Smooth muscle cell (in vitro differentiated cells): ENCODE results near the gene ZBTB7C. TPM values are rescaled to one million over a fixed set of nuclear protein-coding genes. Genes with fewer than 3 reads are reported as not detected.

Source experiments
- DNase-seq: peaks from one replicate; lab custom pipeline; 2025; ENCODE audit not compliant: unreplicated experiment; lab: John Stamatoyannopoulos, UW
- H2AFZ ChIP-seq: fragments of 200-600 bp; sonication (generic); 2 replicates; pipeline ENCODE4 v1.6.0; 2016; ENCODE audit warnings: antibody characterized with exemption, low read depth, mild to moderate bottlenecking
- H3F3A ChIP-seq: fragments of 200-600 bp; sonication (generic); 2 replicates; pipeline ENCODE4 v1.6.0; 2017; ENCODE audit warnings: antibody characterized with exemption, low read depth
- H3K27ac ChIP-seq: fragments of 200-600 bp; sonication (generic); 2 replicates; pipeline ENCODE4 v1.5.1; 2016; ENCODE audit warnings: low read depth, mild to moderate bottlenecking
- H3K27me3 ChIP-seq: fragments of 200-600 bp; sonication (generic); 2 replicates; pipeline ENCODE4 v1.6.1; 2016; ENCODE audit warnings: low read depth, mild to moderate bottlenecking
- H3K36me3 ChIP-seq: fragments of 200-600 bp; sonication (generic); 2 replicates; pipeline ENCODE4 v1.5.1; 2016; ENCODE audit warnings: low read depth
- H3K4me1 ChIP-seq: fragments of 200-600 bp; sonication (generic); 2 replicates; pipeline ENCODE4 v1.5.1; 2016; ENCODE audit warnings: low read depth
- H3K4me2 ChIP-seq: fragments of 200-600 bp; sonication (generic); 2 replicates; pipeline ENCODE4 v1.6.0; 2016; ENCODE audit warnings: mild to moderate bottlenecking
- H3K4me3 ChIP-seq: fragments of 200-600 bp; sonication (generic); 2 replicates; pipeline ENCODE4 v1.5.1; 2016; ENCODE audit warnings: mild to moderate bottlenecking
- H3K79me2 ChIP-seq: fragments of 200-600 bp; sonication (generic); 2 replicates; pipeline ENCODE4 v1.6.0; 2016; ENCODE audit warnings: low read depth, mild to moderate bottlenecking
- H3K9ac ChIP-seq: fragments of 200-600 bp; sonication (generic); 2 replicates; pipeline ENCODE4 v1.6.0; 2016; ENCODE audit warnings: low read depth
- H3K9me3 ChIP-seq: fragments of 200-600 bp; sonication (generic); replicated peaks from 2 replicates; pipeline ENCODE4 v1.5.1; 2016; ENCODE audit warnings: low read depth
- H4K20me1 ChIP-seq: fragments of 200-600 bp; sonication (generic); 2 replicates; pipeline ENCODE4 v1.6.0; 2016; ENCODE audit warnings: low read depth
- WGBS: methylation state at CpG from one replicate; pipeline ENCODE4 v1.1.7; 2016; ENCODE audit warnings: low lambda C conversion rate; 5-methylcytosine and 5-hydroxymethylcytosine counted together
- polyA plus RNA-seq: library from polyadenylated mRNA; unstranded; fragments of >200 nt; fragmentation: Nextera tagmentation; extraction: Ambion mirVana; gene quantifications from 2 replicates; pipeline ENCODE4 v1.2.1, GENCODE V29; 2016
- total RNA-seq: library from RNA; depleted of rRNA; stranded (reverse); fragments of >200 nt; gene quantifications from 2 replicates; pipeline ENCODE4 v1.2.3, GENCODE V29; 2014
- TF ChIP-seq, protein P1 (sequence below): fragments of 200-600 bp; sonication (generic); IDR thresholded peaks from 2 replicates; pipeline ENCODE4 v1.5.1; 2017; ENCODE audit warnings: borderline replicate concordance, mild to moderate bottlenecking, antibody characterized with exemption; ENCODE audit not compliant: insufficient read depth, poor library complexity, severe bottlenecking

ZBTB7C gene
- total and polyA plus RNA-seq, 2 experiments from 2014 or later: 0.48 to 0.63 TPM

DNA sequence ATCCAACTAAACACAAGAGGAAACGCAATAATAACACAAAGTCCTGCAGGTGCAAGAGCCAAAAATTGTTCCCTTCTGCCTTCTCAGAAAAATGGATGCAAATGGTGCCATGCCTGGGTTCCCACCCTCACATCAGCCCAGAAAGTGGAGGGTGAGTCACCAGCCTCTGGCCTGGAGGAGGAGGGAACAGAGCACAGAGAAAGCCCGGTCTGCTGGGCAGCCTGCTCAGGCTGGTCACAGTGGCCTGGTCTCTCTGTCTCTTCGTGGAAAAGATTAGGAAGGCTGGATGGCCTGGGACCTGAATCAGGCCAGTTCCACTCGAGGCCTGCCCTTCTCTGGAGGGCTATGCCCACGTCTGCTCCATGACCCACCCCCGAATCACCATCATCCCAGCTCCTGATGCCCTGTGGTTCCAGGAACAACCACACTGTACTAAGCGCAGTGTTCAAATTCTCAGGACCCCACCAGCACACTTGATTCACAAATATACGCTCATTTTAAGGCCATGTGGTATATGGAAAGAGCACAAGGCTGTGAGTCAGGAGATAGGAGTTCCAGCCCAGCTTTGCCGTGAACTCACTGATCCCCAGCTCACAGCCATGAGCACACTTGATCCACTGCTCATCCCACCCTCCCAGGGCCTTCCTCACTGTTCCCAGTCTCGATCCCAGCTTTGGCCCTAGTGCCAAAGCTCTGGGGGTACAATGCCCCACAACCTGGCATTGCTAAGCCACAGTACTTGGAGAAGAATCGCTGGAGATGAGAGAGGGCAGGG is 82.1 kb downstream of the ZBTB7C start:
- no peak for DNase-seq
- H3K27ac ChIP-seq: peak overlapping the region; percentile 95
- TF ChIP-seq, protein P1, sequence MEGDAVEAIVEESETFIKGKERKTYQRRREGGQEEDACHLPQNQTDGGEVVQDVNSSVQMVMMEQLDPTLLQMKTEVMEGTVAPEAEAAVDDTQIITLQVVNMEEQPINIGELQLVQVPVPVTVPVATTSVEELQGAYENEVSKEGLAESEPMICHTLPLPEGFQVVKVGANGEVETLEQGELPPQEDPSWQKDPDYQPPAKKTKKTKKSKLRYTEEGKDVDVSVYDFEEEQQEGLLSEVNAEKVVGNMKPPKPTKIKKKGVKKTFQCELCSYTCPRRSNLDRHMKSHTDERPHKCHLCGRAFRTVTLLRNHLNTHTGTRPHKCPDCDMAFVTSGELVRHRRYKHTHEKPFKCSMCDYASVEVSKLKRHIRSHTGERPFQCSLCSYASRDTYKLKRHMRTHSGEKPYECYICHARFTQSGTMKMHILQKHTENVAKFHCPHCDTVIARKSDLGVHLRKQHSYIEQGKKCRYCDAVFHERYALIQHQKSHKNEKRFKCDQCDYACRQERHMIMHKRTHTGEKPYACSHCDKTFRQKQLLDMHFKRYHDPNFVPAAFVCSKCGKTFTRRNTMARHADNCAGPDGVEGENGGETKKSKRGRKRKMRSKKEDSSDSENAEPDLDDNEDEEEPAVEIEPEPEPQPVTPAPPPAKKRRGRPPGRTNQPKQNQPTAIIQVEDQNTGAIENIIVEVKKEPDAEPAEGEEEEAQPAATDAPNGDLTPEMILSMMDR: no peak

DNA sequence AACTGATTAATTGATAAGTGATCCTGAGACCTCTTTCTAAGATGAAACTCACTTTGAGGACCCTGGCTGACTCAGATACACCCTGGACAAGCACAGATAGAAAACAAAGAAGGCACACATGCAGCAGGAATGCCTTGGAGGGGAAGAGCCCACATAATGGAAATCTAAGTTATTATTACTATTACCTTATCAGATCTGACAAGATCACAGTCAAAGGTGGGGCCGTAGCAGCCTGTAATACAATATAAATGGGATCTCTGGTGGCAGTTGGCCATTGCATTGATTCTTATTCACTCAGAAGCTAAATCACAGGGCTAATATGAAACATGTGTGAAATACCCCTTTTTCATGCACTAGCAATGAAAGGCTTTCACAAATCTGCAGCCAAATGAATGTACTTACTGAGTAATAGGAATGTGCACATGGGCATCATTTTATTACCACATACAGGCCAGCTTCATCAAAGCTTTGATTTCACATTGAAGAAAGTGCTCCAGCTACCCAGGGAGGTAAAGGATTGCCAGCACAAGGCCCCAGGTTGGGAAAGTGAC is 84.0 kb downstream of the ZBTB7C start:
- H3K36me3 ChIP-seq: no peaks in the 10 kb centered on the region
- peaks cover 7% of the 10 kb centered on the region for H3F3A ChIP-seq
- no peaks in the 10 kb centered on the region for H3K9me3 ChIP-seq
- 75% methylated on average over 1 of the region's 1 CpG for WGBS
- no peak for DNase-seq
- H2AFZ ChIP-seq: no peak overlapping the region
- H3K4me2 ChIP-seq: no peak overlapping the region
- H4K20me1 ChIP-seq: no peaks in the 10 kb centered on the region
- no peaks in the 10 kb centered on the region for H3K27me3 ChIP-seq
- H3K27ac ChIP-seq: no peak overlapping the region
- H3K4me1 ChIP-seq: peaks cover 6% of the 10 kb centered on the region
- no peak overlapping the region for H3K9ac ChIP-seq
- TF ChIP-seq, protein P1: no peak
- no peak overlapping the region for H3K4me3 ChIP-seq
- no peaks in the 10 kb centered on the region for H3K79me2 ChIP-seq

More for the DNA sequence above, 82.1 kb downstream of the ZBTB7C start:
- H3K27me3 ChIP-seq: no peaks in the 10 kb centered on the region
- no peak overlapping the region for H3K4me3 ChIP-seq
- no peaks in the 10 kb centered on the region for H3K36me3 ChIP-seq
- H3K9ac ChIP-seq: peak overlapping the region; percentile 77
- peak overlapping the region; percentile 40 for H3K4me2 ChIP-seq
- no peak overlapping the region for H2AFZ ChIP-seq
- 40% methylated on average over 11 of the region's 11 CpGs for WGBS
- no peaks in the 10 kb centered on the region for H3K9me3 ChIP-seq
- peaks cover 8% of the 10 kb centered on the region for H3K4me1 ChIP-seq
- no peaks in the 10 kb centered on the region for H3K79me2 ChIP-seq
- H4K20me1 ChIP-seq: no peaks in the 10 kb centered on the region
- peaks cover 7% of the 10 kb centered on the region for H3F3A ChIP-seq

DNA sequence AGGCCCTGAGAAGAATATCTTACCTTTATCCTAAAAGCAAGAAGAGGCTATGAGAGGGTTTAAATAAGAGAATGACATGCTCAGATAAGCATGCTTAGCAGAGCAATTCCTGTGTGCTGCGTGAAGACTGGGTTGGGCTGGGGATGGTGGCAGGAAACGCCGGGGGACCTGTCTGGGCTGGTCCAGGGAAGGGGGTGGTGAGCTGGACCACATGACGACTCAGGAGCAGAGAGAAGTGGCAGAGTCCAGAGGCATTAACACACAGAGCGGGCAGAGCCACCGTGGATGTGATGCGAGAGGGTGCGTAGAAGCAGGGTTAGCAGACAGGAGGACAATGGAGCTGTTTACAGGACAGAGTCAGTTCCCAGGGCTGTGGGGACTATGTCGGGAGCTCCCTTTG is 84.5 kb downstream of the ZBTB7C start:
- 67% methylated on average over 9 of the region's 9 CpGs for WGBS
- Histone ChIP-seq H3K4me2 (no peak overlapping the region), H3K27ac (no peak overlapping the region), H3K36me3 (no peaks in the 10 kb centered on the region), H2AFZ (no peak overlapping the region), H3K79me2 (no peaks in the 10 kb centered on the region), H3K9me3 (no peaks in the 10 kb centered on the region), H3F3A (peaks cover 7% of the 10 kb centered on the region), H3K4me3 (no peak overlapping the region), H3K27me3 (no peaks in the 10 kb centered on the region), H3K4me1 (peaks cover 2% of the 10 kb centered on the region), H4K20me1 (no peaks in the 10 kb centered on the region), H3K9ac (no peak overlapping the region)
- DNase-seq: no peak
- TF ChIP-seq, protein P1: no peak
